Neural progenitor cell (in vitro differentiated cells): ENCODE results near the gene GNB2. TPM values are rescaled to one million over a fixed set of nuclear protein-coding genes. Genes with fewer than 3 reads are reported as not detected.

Experiments
- DNase-seq: peaks from one replicate; pipeline ENCODE4 v3.0.0-alpha.2; 2016; ENCODE audit warnings: low spot score
- H2AFZ ChIP-seq: fragments of 200-600 bp; sonication (generic); replicated peaks from 2 replicates; pipeline ENCODE4 v1.6.1; 2016; ENCODE audit warnings: antibody characterized with exemption
- H3F3A ChIP-seq: fragments of 200-600 bp; sonication (generic); 2 replicates; pipeline ENCODE4 v1.6.1; 2016; ENCODE audit warnings: antibody characterized with exemption, low read depth
- H3K27ac ChIP-seq: fragments of 200-600 bp; sonication (generic); 2 replicates; pipeline ENCODE4 v1.5.1; 2016; ENCODE audit warnings: mild to moderate bottlenecking
- H3K27me3 ChIP-seq: fragments of 200-600 bp; sonication (generic); 2 replicates; pipeline ENCODE4 v1.6.1; 2016; ENCODE audit warnings: mild to moderate bottlenecking, moderate library complexity
- H3K36me3 ChIP-seq: fragments of 200-600 bp; sonication (generic); 2 replicates; pipeline ENCODE4 v1.5.1; 2016
- H3K4me1 ChIP-seq: fragments of 200-600 bp; sonication (generic); 2 replicates; pipeline ENCODE4 v1.6.1; 2016; ENCODE audit warnings: mixed run types
- H3K4me2 ChIP-seq: fragments of 200-600 bp; sonication (generic); 2 replicates; pipeline ENCODE4 v1.6.1; 2016
- H3K4me3 ChIP-seq: fragments of 200-600 bp; sonication (generic); 2 replicates; pipeline ENCODE4 v1.5.1; 2016
- H3K79me2 ChIP-seq: fragments of 200-600 bp; sonication (generic); 2 replicates; pipeline ENCODE4 v1.6.1; 2016; ENCODE audit warnings: low read depth
- H3K9ac ChIP-seq: fragments of 200-600 bp; sonication (generic); 2 replicates; pipeline ENCODE4 v1.6.1; 2016
- H3K9me3 ChIP-seq: fragments of 200-600 bp; sonication (generic); 2 replicates; pipeline ENCODE4 v1.5.1; 2016; ENCODE audit warnings: low read depth
- H4K20me1 ChIP-seq: fragments of 200-600 bp; sonication (generic); 2 replicates; pipeline ENCODE4 v1.6.1; 2016; ENCODE audit warnings: low read depth
- H3K27ac Mint-ChIP-seq: 3 replicates; pipeline ENCODE4 v1.8.0; 2021; ENCODE audit warnings: mixed read lengths
- H3K27me3 Mint-ChIP-seq: 2 replicates; pipeline ENCODE4 v1.8.0; 2022; ENCODE audit warnings: low read depth, mild to moderate bottlenecking, inconsistent platforms, moderate library complexity, mixed read lengths; ENCODE audit not compliant: insufficient read depth
- H3K36me3 Mint-ChIP-seq: 3 replicates; pipeline ENCODE4 v1.8.0; 2021; ENCODE audit warnings: mixed read lengths
- H3K4me1 Mint-ChIP-seq: 3 replicates; pipeline ENCODE4 v1.8.0; 2021; ENCODE audit warnings: mixed read lengths
- H3K4me3 Mint-ChIP-seq: 3 replicates; pipeline ENCODE4 v1.8.0; 2021; ENCODE audit warnings: mild to moderate bottlenecking, moderate library complexity, mixed read lengths
- H3K9me3 Mint-ChIP-seq: 3 replicates; pipeline ENCODE4 v1.8.0; 2020; ENCODE audit warnings: mixed read lengths
- CTCF ChIP-seq: fragments of 200-600 bp; sonication (generic); IDR thresholded peaks from 2 replicates; pipeline ENCODE4 v1.5.1; 2017; ENCODE audit warnings: antibody characterized with exemption, mild to moderate bottlenecking
- EZH2 ChIP-seq: fragments of 200-600 bp; sonication (generic); IDR thresholded peaks from 2 replicates; pipeline ENCODE4 v1.6.1; 2017; ENCODE audit warnings: antibody characterized with exemption, mild to moderate bottlenecking, moderate library complexity
- EZH2phosphoT487 ChIP-seq: fragments of 200-600 bp; sonication (generic); IDR thresholded peaks from 2 replicates; pipeline ENCODE4 v1.6.1; 2017; ENCODE audit warnings: antibody characterized with exemption
- total RNA-seq: library from RNA; depleted of rRNA; stranded (reverse); fragments of >200 nt; gene quantifications from 2 replicates; pipeline ENCODE4 v1.2.3, GENCODE V29; 2015; ENCODE audit warnings: low replicate concordance

The GNB2 gene
- total RNA-seq, 1 donor from 2014 or later, result 54.3 TPM

- no peak overlapping the region for H3K9ac ChIP-seq
- no peak overlapping the region for H3K4me3 Mint-ChIP-seq
- H3K27ac ChIP-seq, result no peak overlapping the region
- H3K4me2 ChIP-seq, result no peak overlapping the region
- H3F3A ChIP-seq, result peaks cover 15% of the 10 kb centered on the region
- no peak overlapping the region for H3K4me3 ChIP-seq
- TF ChIP-seq EZH2 (no peak), EZH2phosphoT487 (no peak)
- H3K27me3 ChIP-seq, result no peaks in the 10 kb centered on the region
- no peaks in the 10 kb centered on the region for H3K9me3 ChIP-seq
- no peaks in the 10 kb centered on the region for H3K36me3 ChIP-seq
- no peak overlapping the region for H2AFZ ChIP-seq
- H3K36me3 Mint-ChIP-seq, result peaks cover 10% of the 10 kb centered on the region
- peaks cover 10% of the 10 kb centered on the region for H3K4me1 ChIP-seq
- peaks cover 76% of the 10 kb centered on the region for H4K20me1 ChIP-seq
- no peak for DNase-seq
- H3K9me3 Mint-ChIP-seq, result no peaks in the 10 kb centered on the region
- H3K27me3 Mint-ChIP-seq, result no peaks in the 10 kb centered on the region
- peaks cover 16% of the 10 kb centered on the region for H3K4me1 Mint-ChIP-seq
- peaks cover 38% of the 10 kb centered on the region for H3K79me2 ChIP-seq
- H3K27ac Mint-ChIP-seq, result no peak overlapping the region
Observed at GRCh38 chr7:100686201-100686821, 12.8 kb downstream of the GNB2 start.

DNA sequence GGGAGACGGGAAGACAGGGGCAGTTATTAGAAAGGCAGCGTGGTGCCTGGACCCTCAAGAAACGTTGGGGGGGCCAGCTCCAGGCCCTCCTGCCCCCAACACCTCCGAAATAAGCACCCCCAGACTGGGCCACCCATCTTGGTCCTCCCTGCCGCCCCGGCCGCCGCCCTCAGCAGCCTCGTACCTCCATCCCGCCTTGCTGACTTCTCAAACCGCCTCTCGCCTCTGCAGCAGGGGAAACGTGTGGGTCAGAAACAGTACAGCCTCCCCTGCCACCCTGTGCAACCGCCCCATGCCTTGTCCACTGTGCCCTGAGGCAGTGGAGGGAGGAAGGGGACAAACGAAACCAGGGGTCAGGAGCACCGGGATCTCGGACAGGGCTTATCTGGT, 13.3 kb downstream of the GNB2 start:
- Mint-ChIP-seq H3K27me3 (no peaks in the 10 kb centered on the region), H3K36me3 (peaks cover 10% of the 10 kb centered on the region), H3K4me3 (no peak overlapping the region), H3K27ac (no peak overlapping the region), H3K9me3 (no peaks in the 10 kb centered on the region), H3K4me1 (peaks cover 21% of the 10 kb centered on the region)
- Histone ChIP-seq H2AFZ (no peak overlapping the region), H3K79me2 (peaks cover 43% of the 10 kb centered on the region), H3K9ac (no peak overlapping the region), H3K36me3 (no peaks in the 10 kb centered on the region), H3F3A (peaks cover 12% of the 10 kb centered on the region), H3K4me3 (no peak overlapping the region), H3K27me3 (no peaks in the 10 kb centered on the region), H3K4me2 (no peak overlapping the region), H3K4me1 (peaks cover 11% of the 10 kb centered on the region), H3K27ac (no peak overlapping the region), H4K20me1 (peaks cover 76% of the 10 kb centered on the region), H3K9me3 (no peaks in the 10 kb centered on the region)
- DNase-seq, result no peak
- TF ChIP-seq EZH2phosphoT487 (no peak), CTCF (no peak), EZH2 (no peak)

DNA sequence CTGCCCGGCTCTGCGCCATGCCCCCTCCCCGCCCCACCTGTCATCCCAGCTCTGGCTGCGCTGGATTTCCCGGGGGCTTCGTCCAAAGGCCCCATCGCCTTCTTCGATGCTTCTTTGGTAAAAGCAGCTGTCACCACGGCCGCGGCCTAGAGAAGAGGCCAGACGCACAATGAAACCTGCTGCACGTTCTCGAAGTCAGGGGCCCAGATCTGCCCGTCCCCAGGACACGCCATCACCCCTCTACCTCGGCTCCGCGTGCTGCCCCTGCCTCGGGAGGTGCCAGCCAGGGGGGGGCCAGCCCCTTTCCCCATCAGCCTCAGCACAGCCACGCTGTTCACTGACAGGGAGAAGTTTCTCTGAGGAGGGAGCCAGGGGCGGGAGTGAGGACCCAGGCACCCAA, 13.7 kb downstream of the GNB2 start:
- Mint-ChIP-seq H3K27me3 (no peaks in the 10 kb centered on the region), H3K4me3 (no peak overlapping the region), H3K27ac (no peak overlapping the region), H3K4me1 (peaks cover 26% of the 10 kb centered on the region), H3K9me3 (no peaks in the 10 kb centered on the region), H3K36me3 (peaks cover 10% of the 10 kb centered on the region)
- no peak overlapping the region for H3K4me2 ChIP-seq
- H4K20me1 ChIP-seq, result peaks cover 76% of the 10 kb centered on the region
- no peak overlapping the region for H3K9ac ChIP-seq
- no peaks in the 10 kb centered on the region for H3K36me3 ChIP-seq
- H3K27me3 ChIP-seq, result no peaks in the 10 kb centered on the region
- TF ChIP-seq EZH2phosphoT487, result no peak
- no peak for TF ChIP-seq CTCF
- no peak for TF ChIP-seq EZH2
- H3K9me3 ChIP-seq, result no peaks in the 10 kb centered on the region
- peaks cover 16% of the 10 kb centered on the region for H3K4me1 ChIP-seq
- no peak overlapping the region for H3K4me3 ChIP-seq
- DNase-seq, result no peak
- no peak overlapping the region for H3K27ac ChIP-seq
- H3F3A ChIP-seq, result peaks cover 12% of the 10 kb centered on the region
- H3K79me2 ChIP-seq, result peaks cover 47% of the 10 kb centered on the region
- H2AFZ ChIP-seq, result no peak overlapping the region

GRCh38 chr7:100687751-100688300, 14.3 kb downstream of the GNB2 start:
- H3K36me3 ChIP-seq, result no peaks in the 10 kb centered on the region
- H3K4me3 Mint-ChIP-seq, result no peak overlapping the region
- peaks cover 80% of the 10 kb centered on the region for H4K20me1 ChIP-seq

More at GRCh38 chr7:100687751-100688300, 14.3 kb downstream of the GNB2 start:
- Histone ChIP-seq H3K9me3 (no peaks in the 10 kb centered on the region), H3K27me3 (no peaks in the 10 kb centered on the region), H3F3A (peaks cover 18% of the 10 kb centered on the region), H3K4me3 (no peak overlapping the region), H3K79me2 (peaks cover 53% of the 10 kb centered on the region), H3K9ac (no peak overlapping the region), H3K27ac (no peak overlapping the region), H3K4me1 (peaks cover 21% of the 10 kb centered on the region), H2AFZ (no peak overlapping the region), H3K4me2 (no peak overlapping the region)
- DNase-seq, result no peak
- H3K27ac Mint-ChIP-seq, result no peak overlapping the region
- TF ChIP-seq EZH2, result no peak
- no peak for TF ChIP-seq EZH2phosphoT487
- TF ChIP-seq CTCF, result no peak
- peaks cover 5% of the 10 kb centered on the region for H3K27me3 Mint-ChIP-seq
- H3K4me1 Mint-ChIP-seq, result peaks cover 31% of the 10 kb centered on the region
- H3K9me3 Mint-ChIP-seq, result no peaks in the 10 kb centered on the region
- H3K36me3 Mint-ChIP-seq, result peaks cover 10% of the 10 kb centered on the region
